K562 (cell line): ENCODE results near the gene WDR18. TPM values are rescaled to one million over a fixed set of nuclear protein-coding genes. Genes with fewer than 3 reads are reported as not detected.

Experiments used
- AFF1 ChIP-seq, 2 experiments: fragments of 450-650 bp; IDR thresholded peaks; 2 replicates each; pipeline ENCODE4 v1.6.1; 2018; ENCODE audit warnings: mild to moderate bottlenecking in 2 of 2, low read depth in 1 of 2; ENCODE audit not compliant: partially characterized antibody in 2 of 2
- ARNT ChIP-seq, 2 experiments: fragments of 450-650 bp; IDR thresholded peaks; 2 replicates each; pipeline ENCODE4 v1.6.1; 2016; ENCODE audit warnings: mild to moderate bottlenecking in 1 of 2
- CAMTA2 ChIP-seq: fragments of 250-450 bp; sonication (Bioruptor Pico); conservative IDR thresholded peaks from 2 replicates; pipeline ENCODE4 v1.5.1; 2022
- CHAMP1 ChIP-seq: fragments of 450-650 bp; IDR thresholded peaks from 2 replicates; pipeline ENCODE4 v1.6.1; 2016; ENCODE audit warnings: mild to moderate bottlenecking
- E2F3 ChIP-seq: fragments of 250-450 bp; sonication (Bioruptor Pico); IDR thresholded peaks from 2 replicates; pipeline ENCODE4 v1.4.0; 2020; ENCODE audit warnings: mild to moderate bottlenecking
- FOXK1 ChIP-seq: sonication (generic); formaldehyde crosslinking; IDR thresholded peaks from 2 replicates; pipeline ENCODE4 v1.8.0; 2022; ENCODE audit warnings: missing genetic modification reagents, mild to moderate bottlenecking, borderline replicate concordance
- GATAD2A ChIP-seq: fragments of 450-650 bp; IDR thresholded peaks from 2 replicates; pipeline ENCODE4 v1.6.1; 2017
- MTF1 ChIP-seq: fragments of 250-450 bp; sonication (Bioruptor Pico); IDR thresholded peaks from 2 replicates; pipeline ENCODE4 v1.9.0; 2021; ENCODE audit warnings: moderate library complexity, mild to moderate bottlenecking, inconsistent platforms, borderline replicate concordance
- NFRKB ChIP-seq: fragments of 450-650 bp; IDR thresholded peaks from 2 replicates; pipeline ENCODE4 v1.6.1; 2016; ENCODE audit warnings: low read depth
- NRF1 ChIP-seq, 2 experiments: fragments of 450-650 bp; IDR thresholded peaks in 1 of 2; conservative IDR thresholded peaks in 1 of 2; 2 replicates each; pipeline ENCODE4 v1.6.1; 2014; ENCODE audit warnings: mild to moderate bottlenecking in 2 of 2
- POU5F1 ChIP-seq: fragments of 150-350 bp; IDR thresholded peaks from 2 replicates; pipeline ENCODE4 v1.6.1; 2014; ENCODE audit warnings: borderline replicate concordance, low read length, low read depth, mild to moderate bottlenecking; ENCODE audit not compliant: partially characterized antibody
- TSHZ1 ChIP-seq: fragments of 250-450 bp; sonication (Bioruptor Pico); IDR thresholded peaks from 2 replicates; pipeline ENCODE4 v1.4.0; 2020; ENCODE audit warnings: mild to moderate bottlenecking, moderate library complexity
- ZBED1 ChIP-seq: IDR thresholded peaks from 2 replicates; pipeline ENCODE4 v1.6.1; 2014
- ZBTB33 ChIP-seq: sonication (generic); formaldehyde crosslinking; IDR thresholded peaks from 2 replicates; pipeline ENCODE4 v1.8.1; 2023; ENCODE audit warnings: mild to moderate bottlenecking, missing genetic modification reagents
- ZNF311 ChIP-seq: fragments of 250-450 bp; sonication (Bioruptor Pico); IDR thresholded peaks from 2 replicates; pipeline ENCODE4 v1.4.0; 2020; ENCODE audit warnings: mild to moderate bottlenecking, moderate library complexity
- ZNF316 ChIP-seq: fragments of 450-650 bp; IDR thresholded peaks from 2 replicates; pipeline ENCODE4 v1.6.1; 2016
- ZNF76 ChIP-seq: fragments of 250-450 bp; sonication (Bioruptor Pico); IDR thresholded peaks from 2 replicates; pipeline ENCODE4 v1.4.0; 2020; ENCODE audit warnings: mild to moderate bottlenecking, moderate library complexity, borderline replicate concordance
- polyA plus RNA-seq, 8 experiments: library from polyadenylated mRNA; depleted of rRNA in 4 of 8; stranded (reverse) in 5 of 8; unstranded in 3 of 8; fragments of >200 nt; fragmentation: Nextera tagmentation in 2 of 8; fragmentation: Illumina TruSeq in 1 of 8; extraction: Ambion mirVana in 2 of 8; extraction: Trizol in 1 of 8; gene quantifications; 2 replicates each; pipeline versions ENCODE4 v1.2.1 to v1.2.3, GENCODE V29; 2011 to 2014; ENCODE audit warnings: inconsistent platforms in 1 of 8, missing spikeins in 1 of 8
- total RNA-seq, 7 experiments: library from RNA; depleted of rRNA in 6 of 7; stranded (reverse); fragments of >200 nt in 6 of 7; fragmentation: Illumina TruSeq in 2 of 7; extraction: Trizol in 2 of 7; gene quantifications; 2 replicates each; pipeline versions ENCODE4 v1.2.1 to v1.2.3, GENCODE V29; 2011 to 2021; ENCODE audit warnings: low replicate concordance in 1 of 7

The WDR18 gene
- total and polyA plus RNA-seq, 9 of the 15 experiments (the other 6 are each of a cell fraction or from before 2014, with no cell fraction given), result 0.65 to 181 (median 30.1) TPM

- no peak for TF ChIP-seq AFF1 (IDR thresholded peaks at IDR 0.05; ENCODE audit: low read depth in 1 of 2, partially characterized antibody in 2 of 2)
- no peak for TF ChIP-seq ZNF76 (CRISPR knock-in tag)
- TF ChIP-seq ZBTB33, result no peak
- no peak for TF ChIP-seq CAMTA2 (CRISPR knock-in tag)
- no peak for TF ChIP-seq ZNF311
- no peak for TF ChIP-seq MTF1
- TF ChIP-seq TSHZ1, result no peak
- no peak for TF ChIP-seq ARNT (IDR thresholded peaks at IDR 0.05)
- TF ChIP-seq ZBED1, result no peak
- TF ChIP-seq NFRKB, result no peak
- TF ChIP-seq POU5F1, result no peak
- TF ChIP-seq ZNF316, result no peak
- no peak for TF ChIP-seq FOXK1 (CRISPR knock-in tag)
- TF ChIP-seq E2F3, result no peak
- no peak for TF ChIP-seq NRF1 (conservative IDR thresholded peaks at IDR 0.05 in 1 of 2, IDR thresholded peaks at IDR 0.05 in 1 of 2)
- no peak for TF ChIP-seq CHAMP1
- no peak; the same call in 1 of the 2 replicates for TF ChIP-seq GATAD2A
Observed at GRCh38 chr19:961866-962620, 22.1 kb upstream of the WDR18 start (continued).
